HepG2 (cell line): ENCODE results near the gene PPOX. TPM values are rescaled to one million over a fixed set of nuclear protein-coding genes. Genes with fewer than 3 reads are reported as not detected.

Source experiments
- BRF2 ChIP-seq: sonication (generic); formaldehyde crosslinking; IDR thresholded peaks from 2 replicates; pipeline ENCODE4 v1.8.1; 2022; ENCODE audit warnings: mild to moderate bottlenecking, missing genetic modification reagents
- CCAR2 ChIP-seq: fragments of 200-400 bp; formaldehyde crosslinking; optimal IDR thresholded peaks from 2 replicates; pipeline ENCODE3; 2018; ENCODE audit warnings: low read depth, mild to moderate bottlenecking, low read length, moderate library complexity
- DRAP1 ChIP-seq: IDR thresholded peaks from 2 replicates; pipeline ENCODE4 v1.6.1; 2016; ENCODE audit warnings: missing genetic modification reagents, missing compliant biosample characterization
- E2F5 ChIP-seq: sonication (generic); formaldehyde crosslinking; conservative IDR thresholded peaks from 2 replicates; pipeline ENCODE4 v1.4.0; 2020; ENCODE audit warnings: missing genetic modification reagents
- EEA1 ChIP-seq: sonication (generic); formaldehyde crosslinking; IDR thresholded peaks from 2 replicates; pipeline ENCODE4 v1.5.1; 2020; ENCODE audit warnings: mild to moderate bottlenecking, missing genetic modification reagents, borderline replicate concordance
- FOXJ3 ChIP-seq: sonication (generic); formaldehyde crosslinking; IDR thresholded peaks from 2 replicates; pipeline ENCODE4 v1.4.0; 2020; ENCODE audit warnings: missing genetic modification reagents, mild to moderate bottlenecking, borderline replicate concordance
- FOXO1 ChIP-seq: sonication (generic); formaldehyde crosslinking; IDR thresholded peaks from 2 replicates; pipeline ENCODE4 v1.4.0; 2020; ENCODE audit warnings: missing genetic modification reagents
- KDM5B ChIP-seq: sonication (generic); formaldehyde crosslinking; IDR thresholded peaks from 2 replicates; pipeline ENCODE4 v1.4.0; 2020; ENCODE audit warnings: missing genetic modification reagents, mild to moderate bottlenecking, borderline replicate concordance
- KLF16 ChIP-seq, 2 experiments: sonication (generic) in 1 of 2; formaldehyde crosslinking in 1 of 2; IDR thresholded peaks; 2 replicates each; pipeline versions ENCODE4 v1.6.1 to v1.8.0; 2016 to 2023; ENCODE audit warnings: missing genetic modification reagents in 2 of 2, missing compliant biosample characterization in 1 of 2
- NAIF1 ChIP-seq: sonication (generic); formaldehyde crosslinking; IDR thresholded peaks from 2 replicates; pipeline ENCODE4 v1.5.0; 2020; ENCODE audit warnings: mild to moderate bottlenecking, missing genetic modification reagents, borderline replicate concordance
- NFRKB ChIP-seq: fragments of 450-650 bp; IDR thresholded peaks from 2 replicates; pipeline ENCODE4 v1.6.1; 2017
- NRL ChIP-seq: sonication (generic); formaldehyde crosslinking; IDR thresholded peaks from 2 replicates; pipeline ENCODE4 v1.5.0; 2020; ENCODE audit warnings: missing genetic modification reagents, mild to moderate bottlenecking, moderate library complexity, borderline replicate concordance
- ONECUT2 ChIP-seq: sonication (generic); formaldehyde crosslinking; IDR thresholded peaks from 2 replicates; pipeline ENCODE4 v1.4.0; 2020; ENCODE audit warnings: missing genetic modification reagents
- PITX1 ChIP-seq: sonication (generic); formaldehyde crosslinking; IDR thresholded peaks from 2 replicates; pipeline ENCODE4 v1.5.1; 2020; ENCODE audit warnings: mild to moderate bottlenecking, missing genetic modification reagents
- SALL2 ChIP-seq: sonication (generic); formaldehyde crosslinking; IDR thresholded peaks from 2 replicates; pipeline ENCODE4 v1.8.1; 2023; ENCODE audit warnings: mild to moderate bottlenecking, missing genetic modification reagents, inconsistent platforms
- SATB2 ChIP-seq: sonication (generic); formaldehyde crosslinking; IDR thresholded peaks from 2 replicates; pipeline ENCODE4 v1.5.0; 2020; ENCODE audit warnings: missing genetic modification reagents
- ZBTB44 ChIP-seq: sonication (generic); formaldehyde crosslinking; IDR thresholded peaks from 2 replicates; pipeline ENCODE4 v1.4.0; 2020; ENCODE audit warnings: missing genetic modification reagents
- ZFP36L2 ChIP-seq: sonication (generic); formaldehyde crosslinking; IDR thresholded peaks from 2 replicates; pipeline ENCODE4 v1.4.0; 2020; ENCODE audit warnings: missing genetic modification reagents
- ZFP41 ChIP-seq: sonication (generic); formaldehyde crosslinking; IDR thresholded peaks from 2 replicates; pipeline ENCODE4 v1.4.0; 2020; ENCODE audit warnings: mild to moderate bottlenecking, missing genetic modification reagents, borderline replicate concordance
- ZKSCAN5 ChIP-seq: sonication (generic); formaldehyde crosslinking; IDR thresholded peaks from 2 replicates; pipeline ENCODE4 v1.5.1; 2020; ENCODE audit warnings: mild to moderate bottlenecking, missing genetic modification reagents
- ZNF207 ChIP-seq: fragments of 450-650 bp; IDR thresholded peaks from 2 replicates; pipeline ENCODE4 v1.6.1; 2016; ENCODE audit warnings: antibody characterized with exemption, borderline replicate concordance
- ZNF230 ChIP-seq: sonication (generic); formaldehyde crosslinking; IDR thresholded peaks from 2 replicates; pipeline ENCODE4 v1.4.0; 2020; ENCODE audit warnings: mild to moderate bottlenecking, missing genetic modification reagents
- ZNF235 ChIP-seq: sonication (generic); formaldehyde crosslinking; IDR thresholded peaks from 2 replicates; pipeline ENCODE4 v1.8.1; 2023; ENCODE audit warnings: mild to moderate bottlenecking, missing genetic modification reagents, borderline replicate concordance
- ZNF350 ChIP-seq: sonication (generic); formaldehyde crosslinking; IDR thresholded peaks from 2 replicates; pipeline ENCODE4 v1.4.0; 2020; ENCODE audit warnings: mild to moderate bottlenecking, low read depth, missing genetic modification reagents, borderline replicate concordance
- ZNF460 ChIP-seq: sonication (generic); formaldehyde crosslinking; IDR thresholded peaks from 2 replicates; pipeline ENCODE4 v1.5.1; 2020; ENCODE audit warnings: missing genetic modification reagents, mild to moderate bottlenecking, borderline replicate concordance
- ZNF576 ChIP-seq: sonication (generic); formaldehyde crosslinking; IDR thresholded peaks from 2 replicates; pipeline ENCODE4 v1.4.0; 2020; ENCODE audit warnings: mild to moderate bottlenecking, missing genetic modification reagents
- ZNF672 ChIP-seq: sonication (generic); formaldehyde crosslinking; IDR thresholded peaks from 2 replicates; pipeline ENCODE4 v1.8.1; 2022; ENCODE audit warnings: missing genetic modification reagents
- polyA plus RNA-seq, 8 experiments: library from polyadenylated mRNA; depleted of rRNA in 3 of 8; stranded (reverse) in 7 of 8; unstranded in 1 of 8; fragments of >200 nt; fragmentation: Illumina TruSeq in 4 of 8; extraction: Trizol in 4 of 8; gene quantifications; 2 replicates each; pipeline versions ENCODE4 v1.2.1 to v1.2.3, GENCODE V29; 2011 to 2016; ENCODE audit warnings: low read depth in 4 of 8, missing spikeins in 1 of 8, mixed read lengths in 1 of 8; ENCODE audit not compliant: insufficient read depth in 1 of 8
- total RNA-seq, 5 experiments: library from RNA; depleted of rRNA; stranded (reverse); fragments of >200 nt; fragmentation: Illumina TruSeq; extraction: Trizol; gene quantifications; 2 replicates each; pipeline ENCODE4 v1.2.3, GENCODE V29; 2016; ENCODE audit warnings: low read depth in 1 of 5

The PPOX gene
- total and polyA plus RNA-seq, 2 of the 13 experiments (the other 11 are each of a cell fraction or from before 2014, with no cell fraction given): 15.5 to 27.7 TPM

- TF ChIP-seq KDM5B (CRISPR knock-in tag) (no peak; the same call in 1 of the 2 replicates), ZNF350 (CRISPR knock-in tag) (0 out of 2 replicates have a peak, but pooled peaks have one; percentile 19), SATB2 (CRISPR knock-in tag) (no peak), ZBTB44 (CRISPR knock-in tag) (no peak), ZNF672 (CRISPR knock-in tag) (no peak), NRL (CRISPR knock-in tag) (no peak), BRF2 (CRISPR knock-in tag) (peak; percentile 35; the same call in 1 of the 2 replicates), ZNF230 (peak; percentile 35; the same call in 1 of the 2 replicates), NAIF1 (CRISPR knock-in tag) (0 out of 2 replicates have a peak, but pooled peaks have one; percentile 11), ZKSCAN5 (no peak), NFRKB (peak; percentile 53), E2F5 (CRISPR knock-in tag) (no peak), ZNF460 (peak; percentile 12; the same call in 1 of the 2 replicates), FOXJ3 (CRISPR knock-in tag) (no peak), ZNF235 (CRISPR knock-in tag) (no peak), ZFP41 (no peak), ZNF576 (CRISPR knock-in tag) (no peak), CCAR2 (no peak), PITX1 (CRISPR knock-in tag) (no peak), ONECUT2 (0 out of 2 replicates have a peak, but pooled peaks have one; percentile 13), FOXO1 (CRISPR knock-in tag) (no peak), EEA1 (CRISPR knock-in tag) (no peak; the same call in 1 of the 2 replicates), SALL2 (CRISPR knock-in tag) (no peak; the same call in 1 of the 2 replicates), ZNF207 (no peak), ZFP36L2 (CRISPR knock-in tag) (no peak), DRAP1 (CRISPR knock-in tag) (peak; percentile 9; the same call in 1 of the 2 replicates), KLF16 (CRISPR knock-in tag; IDR thresholded peaks at IDR 0.05) (no peak)
These were observed 33.6 kb upstream of the PPOX start, which contains the start of gene DEDD (continued) for GRCh38 chr1:161132410-161133219.
